Keratinocyte (primary cell): ENCODE results near the gene PTPRD. TPM values are rescaled to one million over a fixed set of nuclear protein-coding genes. Genes with fewer than 3 reads are reported as not detected.

Source experiments
- DNase-seq: peaks from one replicate; pipeline ENCODE4 v3.0.0-alpha.2; 2011; ENCODE audit warnings: low read depth, missing footprints, low spot score
- FAIRE-seq: peaks from 2 replicates; lab custom pipeline; 2011; peaks lifted over from hg19 to GRCh38; lab: Jason Lieb, UNC
- H2AFZ ChIP-seq: 2 replicates; pipeline ENCODE4 v1.6.0; 2012; ENCODE audit warnings: low read length, control low read depth, inconsistent platforms; ENCODE audit not compliant: control insufficient read depth
- H3K27ac ChIP-seq: 2 replicates; pipeline ENCODE4 v1.5.1; 2011; ENCODE audit warnings: low read length; ENCODE audit not compliant: control insufficient read depth, insufficient read depth
- H3K27me3 ChIP-seq: 3 replicates; pipeline ENCODE4 v1.6.0; 2011; ENCODE audit warnings: low read length; ENCODE audit not compliant: control insufficient read depth, insufficient read depth; ENCODE audit errors: extremely low read depth
- H3K36me3 ChIP-seq, 2 experiments: 2 replicates in 1 of 2; 3 replicates in 1 of 2; pipeline ENCODE4 v1.5.1; 2011; ENCODE audit warnings: low read length in 2 of 2, mild to moderate bottlenecking in 1 of 2; ENCODE audit not compliant: control insufficient read depth in 2 of 2, insufficient read depth in 2 of 2; ENCODE audit errors: extremely low read depth in 1 of 2
- H3K4me1 ChIP-seq: 3 replicates; pipeline ENCODE4 v1.5.1; 2011; ENCODE audit warnings: low read length; ENCODE audit not compliant: control insufficient read depth, insufficient read depth; ENCODE audit errors: extremely low read depth
- H3K4me2 ChIP-seq: 3 replicates; pipeline ENCODE4 v1.6.0; 2011; ENCODE audit warnings: low read depth, low read length; ENCODE audit not compliant: control insufficient read depth, insufficient read depth; ENCODE audit errors: extremely low read depth
- H3K4me3 ChIP-seq, 3 experiments: fragments of 200-600 bp in 1 of 3; sonication (generic) in 1 of 3; 2 replicates in 2 of 3; 3 replicates in 1 of 3; pipeline ENCODE4 v1.5.1; 2011 to 2016; ENCODE audit warnings: low read length in 3 of 3, mild to moderate bottlenecking in 3 of 3, control low read depth in 2 of 3, inconsistent platforms in 1 of 3, low read depth in 1 of 3, mixed read lengths in 1 of 3, mixed run types in 1 of 3, moderate library complexity in 1 of 3; ENCODE audit not compliant: control insufficient read depth in 2 of 3, insufficient read depth in 2 of 3; ENCODE audit errors: extremely low read depth in 1 of 3
- H3K79me2 ChIP-seq: 2 replicates; pipeline ENCODE4 v1.6.0; 2012; ENCODE audit warnings: low read length; ENCODE audit not compliant: control insufficient read depth, insufficient read depth
- H3K9ac ChIP-seq: 3 replicates; pipeline ENCODE4 v1.6.0; 2011; ENCODE audit warnings: low read length; ENCODE audit not compliant: control insufficient read depth, insufficient read depth; ENCODE audit errors: extremely low read depth
- H3K9me1 ChIP-seq: 3 replicates; pipeline ENCODE4 v1.6.0; 2011; ENCODE audit warnings: low read length; ENCODE audit not compliant: control insufficient read depth, insufficient read depth; ENCODE audit errors: extremely low read depth
- H3K9me3 ChIP-seq: 2 replicates; pipeline ENCODE4 v1.5.1; 2012; ENCODE audit warnings: low read depth, low read length; ENCODE audit not compliant: control insufficient read depth
- H4K20me1 ChIP-seq: 3 replicates; pipeline ENCODE4 v1.6.0; 2011; ENCODE audit warnings: low read length; ENCODE audit not compliant: control insufficient read depth, insufficient read depth; ENCODE audit errors: extremely low read depth
- EZH2 ChIP-seq: IDR thresholded peaks from one replicate; pipeline ENCODE4 v1.6.1; 2012; ENCODE audit warnings: inconsistent platforms, mild to moderate bottlenecking, low read length, moderate library complexity
- dilution Hi-C: fragments of 300-500 bp; cut with MboI; formaldehyde crosslinking; loops from one replicate; pipeline ENCODE4 v1.7.0; 2020; ENCODE audit warnings: low sequenced_read_pairs; ENCODE audit not compliant: extremely low pct_ligation_motif_present
- polyA plus RNA-seq, 5 experiments: library from polyadenylated mRNA; depleted of rRNA in 3 of 5; stranded (reverse) in 3 of 5; stranded (forward) in 1 of 5; unstranded in 1 of 5; fragments of >200 nt; gene quantifications; 1 replicate in 1 of 5; 2 replicates in 3 of 5; 3 replicates in 1 of 5; pipeline versions ENCODE4 v1.2.1 to v1.2.3, GENCODE V29; 2011 to 2012; ENCODE audit warnings: missing spikeins in 2 of 5, low read depth in 1 of 5, low replicate concordance in 1 of 5
- TF ChIP-seq, protein P1 (sequence below), 3 experiments: IDR thresholded peaks in 1 of 3; conservative IDR thresholded peaks in 1 of 3; optimal IDR thresholded peaks in 1 of 3; 2 replicates in 2 of 3; 3 replicates in 1 of 3; pipeline versions ENCODE3 to v1.5.1; 2011; ENCODE audit warnings: low read length in 3 of 3, mild to moderate bottlenecking in 3 of 3, moderate library complexity in 2 of 3, control low read depth in 1 of 3, inconsistent platforms in 1 of 3; ENCODE audit not compliant: insufficient read depth in 2 of 3; ENCODE audit errors: extremely low read depth in 1 of 3

The PTPRD gene
- polyA plus RNA-seq, 1 donor (not counting 4 experiments of a cell fraction or from before 2014, with no cell fraction given) = 0.10 TPM

DNA sequence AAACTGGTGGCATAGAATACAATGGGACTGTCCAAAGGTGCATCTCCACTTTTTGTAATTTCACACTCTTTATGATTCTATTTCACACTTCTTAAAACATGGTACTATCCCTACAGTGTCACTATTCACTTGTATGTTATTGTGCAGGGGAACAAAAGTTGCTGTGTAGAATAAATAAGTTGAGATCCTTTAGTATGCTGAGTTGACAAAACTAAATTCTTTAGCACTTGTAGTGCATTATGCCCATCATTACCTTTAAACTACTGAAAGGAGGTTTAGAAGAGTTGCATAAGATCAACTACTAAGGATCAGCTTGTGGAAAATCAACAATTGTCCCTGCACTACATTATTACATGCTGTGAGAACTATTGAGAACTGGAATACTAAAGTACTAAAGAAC is 1380.9 kb downstream of the PTPRD start:
- Histone ChIP-seq H3K79me2 (no peaks in the 10 kb centered on the region), H3K27ac (no peak overlapping the region), H2AFZ (no peak overlapping the region), H3K9ac (no peak overlapping the region), H3K4me3 (no peak overlapping the region), H3K9me1 (no peaks in the 10 kb centered on the region), H3K27me3 (no peaks in the 10 kb centered on the region), H3K4me2 (no peak overlapping the region), H3K4me1 (no peaks in the 10 kb centered on the region), H3K36me3 (no peaks in the 10 kb centered on the region), H4K20me1 (no peaks in the 10 kb centered on the region), H3K9me3 (no peaks in the 10 kb centered on the region)
- no peak for DNase-seq
- no peak for FAIRE-seq
- TF ChIP-seq, protein P1, sequence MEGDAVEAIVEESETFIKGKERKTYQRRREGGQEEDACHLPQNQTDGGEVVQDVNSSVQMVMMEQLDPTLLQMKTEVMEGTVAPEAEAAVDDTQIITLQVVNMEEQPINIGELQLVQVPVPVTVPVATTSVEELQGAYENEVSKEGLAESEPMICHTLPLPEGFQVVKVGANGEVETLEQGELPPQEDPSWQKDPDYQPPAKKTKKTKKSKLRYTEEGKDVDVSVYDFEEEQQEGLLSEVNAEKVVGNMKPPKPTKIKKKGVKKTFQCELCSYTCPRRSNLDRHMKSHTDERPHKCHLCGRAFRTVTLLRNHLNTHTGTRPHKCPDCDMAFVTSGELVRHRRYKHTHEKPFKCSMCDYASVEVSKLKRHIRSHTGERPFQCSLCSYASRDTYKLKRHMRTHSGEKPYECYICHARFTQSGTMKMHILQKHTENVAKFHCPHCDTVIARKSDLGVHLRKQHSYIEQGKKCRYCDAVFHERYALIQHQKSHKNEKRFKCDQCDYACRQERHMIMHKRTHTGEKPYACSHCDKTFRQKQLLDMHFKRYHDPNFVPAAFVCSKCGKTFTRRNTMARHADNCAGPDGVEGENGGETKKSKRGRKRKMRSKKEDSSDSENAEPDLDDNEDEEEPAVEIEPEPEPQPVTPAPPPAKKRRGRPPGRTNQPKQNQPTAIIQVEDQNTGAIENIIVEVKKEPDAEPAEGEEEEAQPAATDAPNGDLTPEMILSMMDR (optimal IDR thresholded peaks at IDR 0.05 in 1 of 3, IDR thresholded peaks at IDR 0.05 in 1 of 3, conservative IDR thresholded peaks at IDR 0.05 in 1 of 3; ENCODE audit: extremely low read depth in 1 of 3, insufficient read depth in 2 of 3, low read length in 3 of 3) = no peak
- TF ChIP-seq EZH2 = no peak
- dilution Hi-C loops = no loop called here

DNA sequence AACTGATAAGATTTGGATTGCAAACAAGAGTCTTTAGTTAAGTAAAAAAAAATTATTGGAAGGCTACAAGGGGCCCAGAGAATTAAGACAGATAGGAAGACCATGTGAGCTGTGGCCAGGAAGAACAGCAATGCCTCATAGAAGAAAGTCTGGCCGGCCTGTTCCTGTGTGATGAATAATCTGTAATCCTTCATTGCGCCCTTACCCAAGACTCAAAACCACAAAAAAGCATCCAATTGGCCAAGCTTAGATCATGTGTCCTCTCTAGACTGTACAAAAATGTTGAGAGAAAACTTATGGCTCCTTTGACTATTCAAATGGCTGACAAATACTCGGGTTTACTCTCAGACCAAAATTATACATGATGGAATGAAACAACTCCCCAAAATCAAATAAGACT is 1383.5 kb downstream of the PTPRD start:
- H3K79me2 ChIP-seq = no peaks in the 10 kb centered on the region
- no peak overlapping the region for H3K9ac ChIP-seq
- H4K20me1 ChIP-seq = no peaks in the 10 kb centered on the region
- H3K27me3 ChIP-seq = no peaks in the 10 kb centered on the region
- no peaks in the 10 kb centered on the region for H3K9me1 ChIP-seq
- no peak overlapping the region for H3K4me3 ChIP-seq
- DNase-seq (no peak), FAIRE-seq (no peak)
- no peaks in the 10 kb centered on the region for H3K9me3 ChIP-seq
- no peak overlapping the region for H3K27ac ChIP-seq
- dilution Hi-C loops = no loop called here
- H3K4me1 ChIP-seq = no peaks in the 10 kb centered on the region
- TF ChIP-seq, protein P1 (optimal IDR thresholded peaks at IDR 0.05 in 1 of 3, IDR thresholded peaks at IDR 0.05 in 1 of 3, conservative IDR thresholded peaks at IDR 0.05 in 1 of 3; ENCODE audit: extremely low read depth in 1 of 3, insufficient read depth in 2 of 3, low read length in 3 of 3) = no peak
- TF ChIP-seq EZH2 = no peak
- no peak overlapping the region for H3K4me2 ChIP-seq
- no peaks in the 10 kb centered on the region for H3K36me3 ChIP-seq
- no peak overlapping the region for H2AFZ ChIP-seq
